Thymus (tissue), 11 donors: ENCODE measurements around the gene CHCHD4. TPM values are rescaled to one million over a fixed set of nuclear protein-coding genes. Genes with fewer than 3 reads are reported as not detected.
"Not testable (repeated sequence)": the region's sequence is repeated elsewhere in the genome, so short reads cannot be mapped to it uniquely, and the experiment has no call there.

Experiments
- DNase-seq, 9 donors: peaks; one replicate each; pipeline ENCODE4 v3.0.0-alpha.2; 2013; ENCODE audit warnings: low spot score in 9 of 9, low read depth in 6 of 9, missing footprints in 1 of 9
- H3K27ac ChIP-seq, 2 donors: one replicate each; pipeline ENCODE4 v1.5.1; 2013; ENCODE audit warnings: control low read depth in 1 of 2, low read depth in 1 of 2, low read length in 1 of 2, mild to moderate bottlenecking in 1 of 2, moderate library complexity in 1 of 2
- H3K27me3 ChIP-seq, 2 donors: one replicate each; pipeline ENCODE4 v1.5.1; 2013; ENCODE audit warnings: low read length in 1 of 2; ENCODE audit not compliant: control insufficient read depth in 2 of 2, insufficient read depth in 1 of 2
- H3K36me3 ChIP-seq, 2 donors: one replicate each; pipeline ENCODE4 v1.5.1; 2013; ENCODE audit warnings: low read length in 1 of 2, mild to moderate bottlenecking in 1 of 2, moderate library complexity in 1 of 2; ENCODE audit not compliant: control insufficient read depth in 2 of 2, insufficient read depth in 2 of 2
- H3K4me1 ChIP-seq, 2 donors: one replicate each; pipeline ENCODE4 v1.5.1; 2013; ENCODE audit warnings: low read length in 2 of 2; ENCODE audit not compliant: control insufficient read depth in 2 of 2, insufficient read depth in 2 of 2
- H3K4me3 ChIP-seq, 2 donors: one replicate each; pipeline ENCODE4 v1.5.1; 2013; ENCODE audit warnings: low read length in 2 of 2, control low read depth in 1 of 2, mild to moderate bottlenecking in 1 of 2
- H3K9me3 ChIP-seq, 2 donors: one replicate each; pipeline ENCODE4 v1.5.1; 2013; ENCODE audit warnings: low read length in 1 of 2, mild to moderate bottlenecking in 1 of 2; ENCODE audit not compliant: control insufficient read depth in 2 of 2, insufficient read depth in 1 of 2
- WGBS: extraction: QIAGEN DNeasy Blood & Tissue Kit; methylation state at CpG from one replicate; pipeline ENCODE4 v1.1.7; 2013; 5-methylcytosine and 5-hydroxymethylcytosine counted together
- polyA plus RNA-seq: library from polyadenylated mRNA; stranded (reverse); fragments of 200-250 nt; gene quantifications from one replicate; pipeline ENCODE4 v1.2.3, GENCODE V29; 2013
- total RNA-seq: library from RNA; stranded (reverse); fragments of 120-200 nt; gene quantifications from one replicate; pipeline ENCODE4 v1.2.4, GENCODE V29; 2013
- donor health status: healthy.

CHCHD4 gene
- total and polyA plus RNA-seq, 2 donors: 10.8 to 14.4 TPM

DNA sequence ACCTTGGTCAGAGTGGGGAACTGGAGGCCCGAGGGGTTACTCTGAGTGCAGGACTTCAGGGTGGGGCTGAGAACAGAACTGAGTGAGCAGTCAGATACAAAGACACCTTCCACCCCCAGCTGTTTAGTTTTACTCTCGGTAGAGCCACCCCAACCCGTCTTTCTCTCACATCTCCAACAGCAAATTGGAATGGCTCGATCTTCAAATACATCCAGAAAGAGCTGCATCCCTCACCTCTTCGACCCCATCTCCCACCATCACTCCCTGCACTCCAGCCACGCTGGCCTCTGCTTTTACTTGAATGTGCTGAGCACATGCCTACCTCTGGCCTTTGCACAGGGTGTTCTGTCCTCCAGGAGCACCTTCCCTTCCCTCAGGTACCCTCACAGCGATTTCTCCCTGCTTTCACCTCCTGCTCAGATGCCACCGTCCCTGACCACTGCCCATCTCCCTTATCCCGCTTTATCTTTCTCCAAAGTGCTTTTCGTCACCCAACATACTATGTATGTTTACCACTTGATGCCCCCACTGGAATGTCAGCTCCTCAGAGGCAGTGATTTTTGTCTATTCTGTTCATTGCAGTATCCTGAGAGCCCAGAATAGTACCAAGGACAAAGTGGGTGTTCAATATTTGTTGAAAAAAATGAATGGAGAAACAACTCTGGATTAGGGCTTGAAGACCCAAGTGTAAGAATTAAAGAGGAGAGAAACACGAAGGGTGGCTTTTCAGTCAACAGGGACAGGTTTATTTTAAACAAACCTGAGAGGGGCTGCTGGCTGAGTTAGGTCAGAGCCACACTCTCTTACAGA is 4.4 kb downstream of the CHCHD4 start:
- no peak for DNase-seq
- H3K36me3 ChIP-seq: peaks cover 9% of the 10 kb centered on the region in 2 donors
- H3K27ac ChIP-seq: no peak overlapping the region
- H3K27me3 ChIP-seq: no peaks in the 10 kb centered on the region
- 98% methylated on average over 11 of the region's 11 CpGs for WGBS
- no peaks in the 10 kb centered on the region for H3K9me3 ChIP-seq
- peaks cover 11 to 18% of the 10 kb centered on the region in 2 donors for H3K4me1 ChIP-seq
- no peak overlapping the region for H3K4me3 ChIP-seq

DNA sequence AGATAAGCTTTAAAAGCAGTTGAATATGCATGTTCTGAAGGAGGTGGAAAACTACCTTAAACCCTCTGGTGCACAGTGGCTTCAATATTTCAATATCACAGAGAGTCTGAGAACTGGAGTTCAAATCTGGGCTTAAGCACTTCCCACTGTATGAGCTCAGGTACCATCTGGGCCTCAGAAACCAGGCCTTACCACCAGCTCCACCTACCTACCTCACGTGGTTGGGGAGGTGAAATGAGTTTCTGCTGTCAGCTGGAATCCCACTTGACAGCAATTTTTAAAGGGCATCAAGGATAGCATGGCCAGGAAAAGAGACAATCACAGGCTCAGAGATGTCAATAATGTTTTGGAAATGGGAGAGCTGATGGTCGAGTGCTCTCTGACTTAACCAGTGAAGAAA is 5.0 kb downstream of the CHCHD4 start:
- Histone ChIP-seq H3K36me3 (peaks cover 12 to 15% of the 10 kb centered on the region in 2 donors), H3K4me3 (no peak overlapping the region), H3K27ac (no peak overlapping the region), H3K9me3 (no peaks in the 10 kb centered on the region), H3K27me3 (no peaks in the 10 kb centered on the region), H3K4me1 (peaks cover 11 to 18% of the 10 kb centered on the region in 2 donors)
- 94% methylated on average over 2 of the region's 2 CpGs for WGBS
- no peak for DNase-seq

DNA sequence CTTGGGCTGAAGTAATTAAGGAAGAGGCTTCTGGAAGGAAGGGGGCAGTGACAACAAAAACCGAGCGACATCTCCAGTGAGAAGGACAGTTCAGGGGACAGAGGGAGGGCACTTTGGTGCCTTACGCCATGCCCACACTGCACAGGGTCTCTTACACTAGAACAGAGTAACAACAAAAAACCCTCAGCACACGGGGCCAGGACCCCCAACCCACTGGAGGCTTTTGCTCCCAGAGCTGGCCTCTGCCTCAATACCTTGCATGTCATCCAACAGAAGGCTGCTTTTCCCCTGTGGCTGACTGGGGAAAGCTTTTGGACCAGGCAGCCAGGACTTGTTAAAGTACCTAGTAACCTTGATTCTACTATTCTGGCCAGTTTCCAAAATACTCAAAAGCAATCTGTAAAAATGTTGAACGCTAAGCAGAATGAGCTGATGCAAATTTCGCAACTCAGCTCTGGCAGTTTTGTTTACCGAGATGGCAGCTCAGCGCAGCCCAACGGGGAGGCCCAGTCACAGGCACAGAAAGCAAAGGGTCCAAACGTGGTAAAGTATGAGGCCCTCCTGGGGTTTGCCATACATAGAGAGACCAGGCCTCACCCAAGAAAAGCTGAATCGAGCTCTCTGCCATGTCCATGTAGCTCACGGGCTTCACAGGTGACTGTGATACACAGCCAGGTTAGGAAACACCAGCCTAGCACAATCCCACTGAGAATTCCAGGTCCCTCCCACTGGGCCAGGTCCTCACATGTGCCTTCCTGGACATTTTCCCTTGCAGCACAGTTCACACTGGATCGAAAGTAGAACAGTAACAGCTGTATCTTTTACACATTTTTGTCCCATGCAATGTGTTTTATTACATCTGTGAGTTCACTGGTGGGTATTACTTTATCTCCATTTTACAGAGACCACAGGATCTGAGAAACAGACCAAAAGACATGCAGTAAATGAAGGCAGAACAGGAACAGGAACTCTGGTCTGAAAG is 6.0 kb downstream of the CHCHD4 start:
- H3K4me3 ChIP-seq: no peak overlapping the region
- H3K27me3 ChIP-seq: no peaks in the 10 kb centered on the region
- WGBS: 92% methylated on average over 13 of the region's 13 CpGs
- H3K4me1 ChIP-seq: peaks cover 6 to 12% of the 10 kb centered on the region in 2 donors
- DNase-seq: no peak
- H3K27ac ChIP-seq: peak overlapping the region in 1 of 2 donors; percentile 62
- H3K36me3 ChIP-seq: peaks cover 12 to 24% of the 10 kb centered on the region in 2 donors
- H3K9me3 ChIP-seq: no peaks in the 10 kb centered on the region

DNA sequence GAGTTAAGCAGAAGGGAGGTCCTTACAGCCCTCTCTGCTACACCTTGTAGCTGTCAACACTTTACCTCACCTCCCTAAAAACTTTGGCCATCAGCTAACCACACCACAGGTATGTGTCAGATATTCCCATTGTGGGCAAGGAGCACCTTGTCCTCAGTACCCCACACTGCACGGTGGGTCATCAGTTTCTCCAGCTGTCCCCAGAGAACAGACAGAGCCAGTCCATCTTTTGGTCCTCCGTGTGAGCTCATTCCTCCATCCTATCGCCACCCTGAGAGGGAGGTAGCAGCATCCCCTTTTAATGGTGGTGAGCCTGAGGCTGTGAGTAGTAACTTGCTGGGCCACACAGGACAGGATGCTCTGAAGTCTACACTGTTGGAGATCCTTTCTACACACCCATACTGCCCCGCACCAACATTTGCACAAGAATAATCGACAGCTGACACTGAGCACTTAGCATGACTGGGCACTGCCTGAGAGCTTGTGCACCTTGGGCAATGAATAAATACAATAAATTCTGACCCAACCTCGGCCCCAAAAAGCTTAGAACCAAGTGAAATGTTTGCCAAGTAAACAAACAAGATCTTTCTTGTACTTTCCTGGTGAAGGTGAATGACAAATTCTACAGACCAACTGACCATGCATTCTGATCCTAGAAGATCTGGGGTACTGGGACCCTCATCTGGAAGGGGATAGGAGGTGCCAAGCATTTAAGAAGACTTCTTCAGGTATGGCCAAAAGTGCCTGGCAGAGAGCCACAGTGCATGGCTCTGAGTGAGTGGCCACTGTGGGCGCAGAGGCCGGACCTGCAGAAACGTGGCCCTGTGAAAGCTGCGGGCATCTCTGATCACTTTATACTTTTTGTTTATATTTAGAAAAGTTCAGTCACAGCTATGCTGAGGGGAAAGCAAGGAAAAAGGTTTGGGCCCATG is 6.9 kb downstream of the CHCHD4 start:
- DNase-seq: no peak
- Histone ChIP-seq H3K27me3 (no peaks in the 10 kb centered on the region), H3K4me1 (peaks cover 0 to 6% of the 10 kb centered on the region in 2 donors), H3K9me3 (no peaks in the 10 kb centered on the region), H3K4me3 (no peak overlapping the region), H3K36me3 (peaks cover 15 to 29% of the 10 kb centered on the region in 2 donors), H3K27ac (no peak overlapping the region)
- 97% methylated on average over 10 of the region's 10 CpGs for WGBS

DNA sequence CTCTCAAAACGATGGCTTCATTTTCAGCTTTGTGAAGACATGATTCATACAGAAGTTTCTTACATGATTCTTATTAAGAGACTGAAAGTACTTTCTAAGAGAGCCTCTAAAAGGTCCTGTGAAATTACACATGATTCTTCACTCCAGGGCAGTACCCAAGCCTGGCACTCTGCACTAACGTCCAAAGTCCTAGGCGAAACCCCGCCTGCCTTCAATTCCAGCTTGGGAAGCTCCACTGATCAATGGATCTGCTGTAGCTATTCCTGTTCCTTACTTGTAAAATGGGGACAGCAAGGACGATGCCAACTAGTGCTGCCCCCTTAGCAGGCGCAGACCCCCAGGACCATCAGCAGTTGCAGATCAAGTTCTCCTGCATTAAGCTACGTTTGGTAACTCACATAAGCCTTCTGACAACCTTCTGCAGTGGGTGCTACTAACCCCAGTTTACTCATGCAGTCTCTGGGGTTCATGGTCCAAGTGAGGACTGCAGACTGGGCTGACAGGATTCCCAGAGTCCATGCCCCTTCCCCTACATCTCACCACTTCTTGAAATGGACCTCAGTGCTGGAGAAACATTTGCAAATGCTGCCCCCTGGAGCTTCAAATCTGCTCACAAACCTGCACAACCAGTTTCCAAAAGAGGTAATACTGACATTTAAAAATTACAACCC is 10.6 kb downstream of the CHCHD4 start:
- Histone ChIP-seq H3K4me3 (no peak overlapping the region), H3K4me1 (no peaks in the 10 kb centered on the region), H3K27me3 (no peaks in the 10 kb centered on the region), H3K36me3 (peaks cover 23 to 39% of the 10 kb centered on the region in 2 donors), H3K9me3 (no peaks in the 10 kb centered on the region), H3K27ac (no peak overlapping the region)
- 97% methylated on average over 7 of the region's 7 CpGs for WGBS
- no peak for DNase-seq

DNA sequence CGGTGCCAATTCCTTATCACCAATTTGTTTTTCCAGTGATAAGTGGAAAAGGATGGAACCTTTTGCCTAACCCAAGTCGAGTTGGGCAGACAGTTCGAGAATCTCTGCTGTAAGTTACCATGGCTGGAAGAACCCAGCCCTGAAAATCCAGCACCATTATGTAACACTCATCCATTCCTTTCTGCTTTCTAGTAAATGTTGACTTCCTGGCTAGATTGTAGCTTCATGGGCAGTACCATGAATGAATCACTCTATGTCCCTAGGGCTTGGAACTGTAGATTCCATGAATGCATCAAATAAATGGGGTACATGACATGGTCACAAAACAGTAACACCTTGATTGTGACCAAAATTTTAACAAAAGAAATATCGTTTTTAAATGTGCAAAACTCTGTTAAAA is 14.0 kb downstream of the CHCHD4 start:
- no peaks in the 10 kb centered on the region for H3K9me3 ChIP-seq
- no peaks in the 10 kb centered on the region for H3K4me1 ChIP-seq
- WGBS: 96% methylated on average over 4 of the region's 4 CpGs
- no peaks in the 10 kb centered on the region for H3K27me3 ChIP-seq
- peaks cover 19 to 34% of the 10 kb centered on the region in 2 donors for H3K36me3 ChIP-seq
- DNase-seq: no peak
- H3K4me3 ChIP-seq: no peak overlapping the region
- H3K27ac ChIP-seq: no peak overlapping the region

DNA sequence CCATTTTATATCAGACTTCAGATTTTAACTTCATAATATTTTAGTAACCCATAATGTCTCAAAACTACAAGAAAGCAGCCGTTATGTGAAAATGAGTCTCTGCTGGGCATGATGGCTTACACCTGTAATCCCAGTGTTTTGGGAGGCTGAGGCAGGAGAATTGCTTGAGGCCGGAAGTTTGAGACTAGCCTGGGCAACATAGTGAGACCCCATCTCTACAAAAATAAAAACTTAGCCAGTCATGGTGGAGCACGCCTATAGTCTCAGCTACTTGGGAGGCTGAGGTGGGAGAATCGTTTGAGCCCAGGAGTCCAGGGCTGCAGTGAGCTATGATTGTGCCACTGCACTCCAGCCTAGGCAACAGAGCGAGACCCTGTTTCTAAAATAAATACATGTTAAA is 14.8 kb downstream of the CHCHD4 start:
- DNase-seq, H3K27ac ChIP-seq, H3K4me1 ChIP-seq, H3K4me3 ChIP-seq, H3K9me3 ChIP-seq, H3K27me3 ChIP-seq: not testable (repeated sequence)
- peaks cover 16 to 25% of the 10 kb centered on the region in 2 donors for H3K36me3 ChIP-seq
- WGBS: 99% methylated on average over 5 of the region's 5 CpGs
